Type B pancreatic cell (in vitro differentiated cells): ENCODE data around the gene ZNF76. TPM values are rescaled to one million over a fixed set of nuclear protein-coding genes. Genes with fewer than 3 reads are reported as not detected.
"Not testable (repeated sequence)": the region's sequence is repeated elsewhere in the genome, so short reads cannot be mapped to it uniquely, and the experiment has no call there.

Experiments used
- DNase-seq: peaks from one replicate; pipeline ENCODE4 v3.0.0; 2021; ENCODE audit warnings: mixed read lengths; ENCODE audit not compliant: unreplicated experiment; ENCODE audit errors: extremely low spot score
- H3K27ac Mint-ChIP-seq: 2 replicates; pipeline ENCODE4 v1.8.0; 2021; ENCODE audit warnings: mild to moderate bottlenecking, mixed read lengths
- H3K27me3 Mint-ChIP-seq: 2 replicates; pipeline ENCODE4 v1.8.0; 2021; ENCODE audit warnings: mixed read lengths
- H3K36me3 Mint-ChIP-seq: 2 replicates; pipeline ENCODE4 v1.8.0; 2021; ENCODE audit warnings: mixed read lengths
- H3K4me1 Mint-ChIP-seq: one replicate; pipeline ENCODE4 v1.8.0; 2021; ENCODE audit warnings: mixed read lengths; ENCODE audit not compliant: unreplicated experiment
- H3K4me3 Mint-ChIP-seq: 2 replicates; pipeline ENCODE4 v1.8.0; 2021; ENCODE audit warnings: mild to moderate bottlenecking, mixed read lengths
- H3K9me3 Mint-ChIP-seq: 2 replicates; pipeline ENCODE4 v1.8.0; 2021; ENCODE audit warnings: mixed read lengths
- CTCF ChIP-seq: fragments of 200-600 bp; sonication (generic); conservative IDR thresholded peaks from 2 replicates; pipeline ENCODE4 v1.5.0; 2021; ENCODE audit warnings: antibody characterized with exemption, mild to moderate bottlenecking
- total RNA-seq: library from RNA; stranded (reverse); gene quantifications from 2 replicates; pipeline ENCODE4 v1.2.1, GENCODE V29; 2021; ENCODE audit warnings: low replicate concordance

The ZNF76 gene
- total RNA-seq, 1 donor from 2014 or later: 37.3 TPM

GRCh38 chr6:35328108-35328723 is 68.7 kb downstream of the ZNF76 start:
- DNase-seq: peak; percentile 13

GRCh38 chr6:35328965-35329364 is 69.4 kb downstream of the ZNF76 start:
- not testable (repeated sequence) for H3K9me3 Mint-ChIP-seq, H3K27me3 Mint-ChIP-seq, H3K4me3 Mint-ChIP-seq, H3K4me1 Mint-ChIP-seq, H3K36me3 Mint-ChIP-seq, DNase-seq, H3K27ac Mint-ChIP-seq

More at GRCh38 chr6:35328108-35328723, 68.7 kb downstream of the ZNF76 start:
- H3K4me3 Mint-ChIP-seq: no peak overlapping the region
- no peak for TF ChIP-seq CTCF
- H3K4me1 Mint-ChIP-seq: peaks cover 6% of the 10 kb centered on the region
- no peaks in the 10 kb centered on the region for H3K36me3 Mint-ChIP-seq
- no peaks in the 10 kb centered on the region for H3K27me3 Mint-ChIP-seq
- no peaks in the 10 kb centered on the region for H3K9me3 Mint-ChIP-seq
- H3K27ac Mint-ChIP-seq: no peak overlapping the region

GRCh38 chr6:35330541-35331119 is 71.1 kb downstream of the ZNF76 start:
- Mint-ChIP-seq H3K9me3 (no peaks in the 10 kb centered on the region), H3K4me3 (no peak overlapping the region), H3K27me3 (peaks cover 22% of the 10 kb centered on the region), H3K27ac (no peak overlapping the region), H3K4me1 (peaks cover 6% of the 10 kb centered on the region), H3K36me3 (no peaks in the 10 kb centered on the region)
- peak; percentile 18 for DNase-seq
- TF ChIP-seq CTCF: no peak

- H3K9me3 Mint-ChIP-seq, DNase-seq, H3K4me3 Mint-ChIP-seq, H3K27ac Mint-ChIP-seq, H3K4me1 Mint-ChIP-seq, H3K36me3 Mint-ChIP-seq: not testable (repeated sequence)
- peaks cover 32% of the 10 kb centered on the region for H3K27me3 Mint-ChIP-seq
- TF ChIP-seq CTCF: peak; percentile 30
Observed at GRCh38 chr6:35332074-35332887, 72.7 kb downstream of the ZNF76 start.

- Mint-ChIP-seq H3K36me3 (no peaks in the 10 kb centered on the region), H3K4me3 (peak overlapping the region; percentile 96), H3K4me1 (peaks cover 26% of the 10 kb centered on the region), H3K27ac (peak overlapping the region; percentile 91), H3K9me3 (no peaks in the 10 kb centered on the region), H3K27me3 (peaks cover 17% of the 10 kb centered on the region)
- DNase-seq: no peak
- TF ChIP-seq CTCF: no peak
Observed at GRCh38 chr6:35341557-35341956, 82.0 kb downstream of the ZNF76 start.
